K562 (cell line): ENCODE results near the gene DDR1. TPM values are rescaled to one million over a fixed set of nuclear protein-coding genes. Genes with fewer than 3 reads are reported as not detected.

Experiments
- ASH1L ChIP-seq: fragments of 450-650 bp; IDR thresholded peaks from 2 replicates; pipeline ENCODE4 v1.6.1; 2018; ENCODE audit warnings: borderline replicate concordance, mild to moderate bottlenecking, low read depth; ENCODE audit not compliant: partially characterized antibody
- BRF1 ChIP-seq: IDR thresholded peaks from 3 replicates; pipeline ENCODE4 v1.6.1; 2011; ENCODE audit warnings: borderline replicate concordance, mild to moderate bottlenecking; ENCODE audit not compliant: insufficient read length; ENCODE audit errors: extremely low read depth
- CHD4 ChIP-seq: fragments of 200-600 bp; sonication (generic); IDR thresholded peaks from 3 replicates; pipeline ENCODE4 v1.6.1; 2012; ENCODE audit warnings: low read depth, mild to moderate bottlenecking, mixed read lengths, low read length, inconsistent platforms; ENCODE audit not compliant: insufficient read depth, insufficient replicate concordance, poor library complexity, severe bottlenecking
- EZH2 ChIP-seq: IDR thresholded peaks from 2 replicates; pipeline ENCODE4 v1.6.1; 2012; ENCODE audit warnings: low read depth, mild to moderate bottlenecking, inconsistent platforms, low read length, borderline replicate concordance
- FOXK2 ChIP-seq, 2 experiments: fragments of 450-650 bp; IDR thresholded peaks in 1 of 2; conservative IDR thresholded peaks in 1 of 2; 2 replicates each; pipeline ENCODE4 v1.6.1; 2016; ENCODE audit warnings: low read depth in 2 of 2, mild to moderate bottlenecking in 1 of 2
- MTF1 ChIP-seq: fragments of 250-450 bp; sonication (Bioruptor Pico); IDR thresholded peaks from 2 replicates; pipeline ENCODE4 v1.9.0; 2021; ENCODE audit warnings: moderate library complexity, mild to moderate bottlenecking, inconsistent platforms, borderline replicate concordance
- NCOR1 ChIP-seq: fragments of 450-650 bp; IDR thresholded peaks from 2 replicates; pipeline ENCODE4 v1.6.1; 2016; ENCODE audit warnings: mild to moderate bottlenecking, moderate library complexity
- PCBP2 ChIP-seq: fragments of 200-400 bp; formaldehyde crosslinking; IDR thresholded peaks from 2 replicates; pipeline ENCODE4 v1.6.1; 2018; ENCODE audit warnings: low read length, low read depth, mild to moderate bottlenecking, moderate library complexity; ENCODE audit not compliant: poor library complexity, severe bottlenecking
- PHB ChIP-seq: fragments of 250-450 bp; sonication (Bioruptor Pico); IDR thresholded peaks from 2 replicates; pipeline ENCODE4 v1.5.0; 2021
- POLR2AphosphoS5 ChIP-seq: IDR thresholded peaks from 2 replicates; pipeline ENCODE4 v1.6.1; 2011; ENCODE audit warnings: mild to moderate bottlenecking, low read depth, low read length, moderate library complexity; ENCODE audit not compliant: control insufficient read depth, insufficient read depth
- RFX1 ChIP-seq: fragments of 450-650 bp; IDR thresholded peaks from 2 replicates; pipeline ENCODE4 v1.6.1; 2016; ENCODE audit warnings: mild to moderate bottlenecking, moderate library complexity
- SETDB1 ChIP-seq: IDR thresholded peaks from one replicate; pipeline ENCODE4 v1.6.1; 2012; ENCODE audit warnings: low read length, control low read depth, inconsistent platforms
- TGIF2 ChIP-seq: sonication (generic); formaldehyde crosslinking; IDR thresholded peaks from 2 replicates; pipeline ENCODE4 v1.8.1; 2022; ENCODE audit warnings: mild to moderate bottlenecking, missing genetic modification reagents, moderate library complexity
- ZBTB7A ChIP-seq: IDR thresholded peaks from 2 replicates; pipeline ENCODE4 v1.6.1; 2011; ENCODE audit warnings: low read depth, mild to moderate bottlenecking, low read length, moderate library complexity, borderline replicate concordance; ENCODE audit not compliant: control insufficient read depth
- ZFPM2 ChIP-seq: fragments of 250-450 bp; sonication (Bioruptor Pico); IDR thresholded peaks from 2 replicates; pipeline ENCODE4 v1.5.1; 2022; ENCODE audit warnings: mild to moderate bottlenecking
- polyA plus RNA-seq, 8 experiments: library from polyadenylated mRNA; depleted of rRNA in 4 of 8; stranded (reverse) in 5 of 8; unstranded in 3 of 8; fragments of >200 nt; fragmentation: Nextera tagmentation in 2 of 8; fragmentation: Illumina TruSeq in 1 of 8; extraction: Ambion mirVana in 2 of 8; extraction: Trizol in 1 of 8; gene quantifications; 2 replicates each; pipeline versions ENCODE4 v1.2.1 to v1.2.3, GENCODE V29; 2011 to 2014; ENCODE audit warnings: inconsistent platforms in 1 of 8, missing spikeins in 1 of 8
- total RNA-seq, 7 experiments: library from RNA; depleted of rRNA in 6 of 7; stranded (reverse); fragments of >200 nt in 6 of 7; fragmentation: Illumina TruSeq in 2 of 7; extraction: Trizol in 2 of 7; gene quantifications; 2 replicates each; pipeline versions ENCODE4 v1.2.1 to v1.2.3, GENCODE V29; 2011 to 2021; ENCODE audit warnings: low replicate concordance in 1 of 7
- TF ChIP-seq, protein P1 (sequence below): fragments of 250-450 bp; sonication (Bioruptor Pico); IDR thresholded peaks from 2 replicates; pipeline ENCODE4 v1.8.0; 2022; ENCODE audit warnings: inconsistent platforms
- TF ChIP-seq, protein P2 (sequence below): sonication (generic); formaldehyde crosslinking; IDR thresholded peaks from 2 replicates; pipeline ENCODE4 v1.8.1; 2023; ENCODE audit warnings: missing genetic modification reagents, mild to moderate bottlenecking, borderline replicate concordance
- TF ChIP-seq, protein P3 (sequence below): fragments of 450-650 bp; formaldehyde crosslinking; conservative IDR thresholded peaks from 2 replicates; pipeline ENCODE4 v1.4.0; 2022; ENCODE audit warnings: mild to moderate bottlenecking, missing genetic modification characterization

DDR1 gene
- total and polyA plus RNA-seq, 9 of the 15 experiments (the other 6 are each of a cell fraction or from before 2014, with no cell fraction given) = 1.4 to 44.6 (median 12.2) TPM

DNA sequence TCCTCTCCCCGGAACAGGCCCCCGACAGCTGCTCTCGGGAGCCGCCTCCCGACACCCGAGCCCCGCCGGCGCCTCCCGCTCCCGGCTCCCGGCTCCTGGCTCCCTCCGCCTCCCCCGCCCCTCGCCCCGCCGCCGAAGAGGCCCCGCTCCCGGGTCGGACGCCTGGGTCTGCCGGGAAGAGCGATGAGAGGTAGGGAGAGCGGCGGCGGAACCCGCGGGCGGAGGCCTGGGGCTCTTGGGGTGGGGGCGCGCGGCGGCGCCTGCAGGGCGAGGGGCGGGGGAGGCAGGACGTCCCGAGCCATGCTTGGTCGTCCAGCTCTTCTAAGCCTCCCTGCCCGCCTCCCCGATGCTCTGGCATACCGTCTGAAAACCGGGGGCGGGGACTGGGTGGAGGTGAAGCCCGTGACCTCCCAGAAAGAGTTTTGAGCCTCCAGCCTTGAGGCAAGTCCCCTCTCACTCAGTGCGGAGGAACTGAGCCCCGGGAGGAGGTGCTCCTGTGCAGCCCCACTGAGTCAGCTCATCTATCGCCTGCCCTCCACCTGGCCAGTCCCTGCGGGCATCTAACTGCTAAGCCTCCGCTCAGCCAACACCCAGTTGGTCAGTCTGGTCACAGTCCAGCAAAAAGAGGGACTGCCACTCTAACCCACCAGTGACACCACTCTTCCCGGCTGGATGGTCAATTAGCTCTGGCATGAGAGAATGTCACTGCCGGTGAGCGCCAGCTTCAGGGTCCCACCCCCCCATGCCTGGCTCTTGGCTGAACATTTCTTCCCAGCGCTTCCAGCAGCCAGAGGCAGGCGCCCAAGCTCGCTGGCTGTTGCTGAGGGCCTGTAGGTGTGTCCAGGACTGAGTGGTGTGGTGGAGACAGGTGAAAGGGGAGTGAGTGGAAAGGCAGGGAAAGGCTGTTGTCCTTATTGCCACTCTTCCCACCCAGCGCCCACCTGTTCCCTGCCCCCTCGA lies 482 bp downstream of the DDR1 start (continued):
- no peak for TF ChIP-seq CHD4
- TF ChIP-seq SETDB1 = no peak
- no peak for TF ChIP-seq PCBP2
- no peak for TF ChIP-seq EZH2
- TF ChIP-seq NCOR1 = no peak
- TF ChIP-seq POLR2AphosphoS5 = no peak
- no peak for TF ChIP-seq TGIF2 (CRISPR knock-in tag)
- no peak for TF ChIP-seq RFX1
- no peak for TF ChIP-seq PHB (CRISPR knock-in tag)
- TF ChIP-seq, protein P1, sequence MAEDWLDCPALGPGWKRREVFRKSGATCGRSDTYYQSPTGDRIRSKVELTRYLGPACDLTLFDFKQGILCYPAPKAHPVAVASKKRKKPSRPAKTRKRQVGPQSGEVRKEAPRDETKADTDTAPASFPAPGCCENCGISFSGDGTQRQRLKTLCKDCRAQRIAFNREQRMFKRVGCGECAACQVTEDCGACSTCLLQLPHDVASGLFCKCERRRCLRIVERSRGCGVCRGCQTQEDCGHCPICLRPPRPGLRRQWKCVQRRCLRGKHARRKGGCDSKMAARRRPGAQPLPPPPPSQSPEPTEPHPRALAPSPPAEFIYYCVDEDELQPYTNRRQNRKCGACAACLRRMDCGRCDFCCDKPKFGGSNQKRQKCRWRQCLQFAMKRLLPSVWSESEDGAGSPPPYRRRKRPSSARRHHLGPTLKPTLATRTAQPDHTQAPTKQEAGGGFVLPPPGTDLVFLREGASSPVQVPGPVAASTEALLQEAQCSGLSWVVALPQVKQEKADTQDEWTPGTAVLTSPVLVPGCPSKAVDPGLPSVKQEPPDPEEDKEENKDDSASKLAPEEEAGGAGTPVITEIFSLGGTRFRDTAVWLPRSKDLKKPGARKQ (CRISPR knock-in tag) = no peak
- no peak for TF ChIP-seq ZFPM2 (CRISPR knock-in tag)
- TF ChIP-seq BRF1 = no peak
- TF ChIP-seq MTF1 (CRISPR knock-in tag) = no peak
- TF ChIP-seq, protein P2, sequence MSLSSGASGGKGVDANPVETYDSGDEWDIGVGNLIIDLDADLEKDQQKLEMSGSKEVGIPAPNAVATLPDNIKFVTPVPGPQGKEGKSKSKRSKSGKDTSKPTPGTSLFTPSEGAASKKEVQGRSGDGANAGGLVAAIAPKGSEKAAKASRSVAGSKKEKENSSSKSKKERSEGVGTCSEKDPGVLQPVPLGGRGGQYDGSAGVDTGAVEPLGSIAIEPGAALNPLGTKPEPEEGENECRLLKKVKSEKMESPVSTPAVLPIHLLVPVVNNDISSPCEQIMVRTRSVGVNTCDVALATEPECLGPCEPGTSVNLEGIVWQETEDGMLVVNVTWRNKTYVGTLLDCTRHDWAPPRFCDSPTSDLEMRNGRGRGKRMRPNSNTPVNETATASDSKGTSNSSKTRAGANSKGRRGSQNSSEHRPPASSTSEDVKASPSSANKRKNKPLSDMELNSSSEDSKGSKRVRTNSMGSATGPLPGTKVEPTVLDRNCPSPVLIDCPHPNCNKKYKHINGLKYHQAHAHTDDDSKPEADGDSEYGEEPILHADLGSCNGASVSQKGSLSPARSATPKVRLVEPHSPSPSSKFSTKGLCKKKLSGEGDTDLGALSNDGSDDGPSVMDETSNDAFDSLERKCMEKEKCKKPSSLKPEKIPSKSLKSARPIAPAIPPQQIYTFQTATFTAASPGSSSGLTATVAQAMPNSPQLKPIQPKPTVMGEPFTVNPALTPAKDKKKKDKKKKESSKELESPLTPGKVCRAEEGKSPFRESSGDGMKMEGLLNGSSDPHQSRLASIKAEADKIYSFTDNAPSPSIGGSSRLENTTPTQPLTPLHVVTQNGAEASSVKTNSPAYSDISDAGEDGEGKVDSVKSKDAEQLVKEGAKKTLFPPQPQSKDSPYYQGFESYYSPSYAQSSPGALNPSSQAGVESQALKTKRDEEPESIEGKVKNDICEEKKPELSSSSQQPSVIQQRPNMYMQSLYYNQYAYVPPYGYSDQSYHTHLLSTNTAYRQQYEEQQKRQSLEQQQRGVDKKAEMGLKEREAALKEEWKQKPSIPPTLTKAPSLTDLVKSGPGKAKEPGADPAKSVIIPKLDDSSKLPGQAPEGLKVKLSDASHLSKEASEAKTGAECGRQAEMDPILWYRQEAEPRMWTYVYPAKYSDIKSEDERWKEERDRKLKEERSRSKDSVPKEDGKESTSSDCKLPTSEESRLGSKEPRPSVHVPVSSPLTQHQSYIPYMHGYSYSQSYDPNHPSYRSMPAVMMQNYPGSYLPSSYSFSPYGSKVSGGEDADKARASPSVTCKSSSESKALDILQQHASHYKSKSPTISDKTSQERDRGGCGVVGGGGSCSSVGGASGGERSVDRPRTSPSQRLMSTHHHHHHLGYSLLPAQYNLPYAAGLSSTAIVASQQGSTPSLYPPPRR (CRISPR knock-in tag) = no peak; the same call in 1 of the 2 replicates
- TF ChIP-seq, protein P3, sequence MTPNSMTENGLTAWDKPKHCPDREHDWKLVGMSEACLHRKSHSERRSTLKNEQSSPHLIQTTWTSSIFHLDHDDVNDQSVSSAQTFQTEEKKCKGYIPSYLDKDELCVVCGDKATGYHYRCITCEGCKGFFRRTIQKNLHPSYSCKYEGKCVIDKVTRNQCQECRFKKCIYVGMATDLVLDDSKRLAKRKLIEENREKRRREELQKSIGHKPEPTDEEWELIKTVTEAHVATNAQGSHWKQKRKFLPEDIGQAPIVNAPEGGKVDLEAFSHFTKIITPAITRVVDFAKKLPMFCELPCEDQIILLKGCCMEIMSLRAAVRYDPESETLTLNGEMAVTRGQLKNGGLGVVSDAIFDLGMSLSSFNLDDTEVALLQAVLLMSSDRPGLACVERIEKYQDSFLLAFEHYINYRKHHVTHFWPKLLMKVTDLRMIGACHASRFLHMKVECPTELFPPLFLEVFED (CRISPR knock-in tag) = no peak
- no peak for TF ChIP-seq FOXK2 (conservative IDR thresholded peaks at IDR 0.05 in 1 of 2, IDR thresholded peaks at IDR 0.05 in 1 of 2; ENCODE audit: low read depth in 2 of 2)
- TF ChIP-seq ASH1L = no peak
- no peak for TF ChIP-seq ZBTB7A
